ENCODE results near the gene NID2. TPM values are rescaled to one million over a fixed set of nuclear protein-coding genes. Genes with fewer than 3 reads are reported as not detected.

Gene NID2
- total and polyA plus RNA-seq, 4 donors: 2.3 to 23.3 (median 10.1) TPM

GRCh38 chr14:52021957-52022600 is 46.8 kb downstream of the NID2 start:
- WGBS: 63% methylated on average over 6 of the region's 6 CpGs
- Histone ChIP-seq H3K27ac (ENCODE audit: low read depth in 1 of 2, low read length in 2 of 2) (no peak overlapping the region), H3K9me3 (ENCODE audit: control insufficient read depth in 4 of 4, low read length in 3 of 4) (no peaks in the 10 kb centered on the region), H3K4me1 (ENCODE audit: control insufficient read depth in 4 of 4, insufficient read depth in 4 of 4, low read length in 3 of 4) (no peaks in the 10 kb centered on the region), H3K9ac (ENCODE audit: low read depth in 1 of 2, low read length in 2 of 2) (no peak overlapping the region), H3K36me3 (ENCODE audit: control insufficient read depth in 4 of 4, insufficient read depth in 3 of 4, low read depth in 1 of 4, low read length in 3 of 4) (no peaks in the 10 kb centered on the region), H3K4me3 (ENCODE audit: low read depth in 1 of 3, low read length in 3 of 3) (no peak overlapping the region), H3K27me3 (ENCODE audit: control insufficient read depth in 4 of 4, insufficient read depth in 4 of 4, low read length in 3 of 4) (no peaks in the 10 kb centered on the region)
- DNase-seq (ENCODE audit: low spot score): no peak
- TF ChIP-seq RAD21 (IDR thresholded peaks at IDR 0.05) (no peak), MAX (IDR thresholded peaks at IDR 0.05) (no peak), GABPA (IDR thresholded peaks at IDR 0.05 in 1 of 2, conservative IDR thresholded peaks at IDR 0.05 in 1 of 2) (no peak), REST (IDR thresholded peaks at IDR 0.05) (no peak), FOXA1 (IDR thresholded peaks at IDR 0.05) (no peak), ZBTB33 (IDR thresholded peaks at IDR 0.05) (no peak), NR2F2 (IDR thresholded peaks at IDR 0.05) (no peak)

- no peaks in the 10 kb centered on the region for H3K36me3 ChIP-seq (ENCODE audit: control insufficient read depth in 4 of 4, insufficient read depth in 3 of 4, low read depth in 1 of 4, low read length in 3 of 4)
- H3K9me3 ChIP-seq (ENCODE audit: control insufficient read depth in 4 of 4, low read length in 3 of 4): no peaks in the 10 kb centered on the region
- TF ChIP-seq EGR1 (IDR thresholded peaks at IDR 0.05; ENCODE audit: low read depth in 2 of 2) (no peak), FOXA1 (IDR thresholded peaks at IDR 0.05) (no peak), JUND (IDR thresholded peaks at IDR 0.05) (no peak), CTCF (IDR thresholded peaks at IDR 0.05; ENCODE audit: low read depth, low read length, missing input control) (no peak), ATF3 (IDR thresholded peaks at IDR 0.05) (no peak), NR2F2 (IDR thresholded peaks at IDR 0.05) (no peak), RXRA (IDR thresholded peaks at IDR 0.05) (no peak), SP1 (IDR thresholded peaks at IDR 0.05) (no peak), GABPA (IDR thresholded peaks at IDR 0.05 in 1 of 2, conservative IDR thresholded peaks at IDR 0.05 in 1 of 2) (no peak), ZBTB33 (IDR thresholded peaks at IDR 0.05) (no peak), MAX (IDR thresholded peaks at IDR 0.05) (no peak), YY1 (IDR thresholded peaks at IDR 0.05) (no peak), HNF4G (IDR thresholded peaks at IDR 0.05) (no peak)
- no peaks in the 10 kb centered on the region for H3K27me3 ChIP-seq (ENCODE audit: control insufficient read depth in 4 of 4, insufficient read depth in 4 of 4, low read length in 3 of 4)
- H3K4me3 ChIP-seq (ENCODE audit: low read depth in 1 of 3, low read length in 3 of 3): no peak overlapping the region
- H3K27ac ChIP-seq (ENCODE audit: low read depth in 1 of 2, low read length in 2 of 2): no peak overlapping the region
- no peak for DNase-seq (ENCODE audit: low spot score)
- H3K4me1 ChIP-seq (ENCODE audit: control insufficient read depth in 4 of 4, insufficient read depth in 4 of 4, low read length in 3 of 4): no peaks in the 10 kb centered on the region
- 60% methylated on average over 7 of the region's 7 CpGs for WGBS
- no peak overlapping the region for H3K9ac ChIP-seq (ENCODE audit: low read depth in 1 of 2, low read length in 2 of 2)
Measured at GRCh38 chr14:52020866-52021717, 47.8 kb downstream of the NID2 start.

All from liver (tissue), 9 donors.